GM13976 (cell line): Measurements from ENCODE around the gene WBP11.
"Not testable (repeated sequence)": the region's sequence is repeated elsewhere in the genome, so short reads cannot be mapped to it uniquely, and the experiment has no call there.

Experiments used
- DNase-seq: peaks from one replicate; pipeline ENCODE4 v3.0.0; 2012; ENCODE audit warnings: low spot score
- CTCF ChIP-seq: IDR thresholded peaks from 2 replicates; pipeline ENCODE4 v1.5.1; 2012; ENCODE audit warnings: borderline replicate concordance, mild to moderate bottlenecking; ENCODE audit not compliant: insufficient read depth; ENCODE audit errors: extremely low read depth, missing control alignments, control extremely low read depth
- in situ Hi-C: fragments of 300-500 bp; cut with MboI; formaldehyde crosslinking; loops from one replicate; pipeline ENCODE4 v1.12.0; 2022; ENCODE audit warnings: low sequenced_read_pairs, mixed read lengths, inconsistent platforms; ENCODE audit not compliant: unreplicated experiment

WBP11 gene

GRCh38 chr12:14741153-14741552 is 62.1 kb downstream of the WBP11 start:
- no peak for TF ChIP-seq CTCF
- DNase-seq, result no peak
- in situ Hi-C loops, result no loop called here

GRCh38 chr12:14736441-14736840 is 66.8 kb downstream of the WBP11 start:
- DNase-seq, in situ Hi-C loops: not testable (repeated sequence)
